Urinary bladder (tissue), 4 donors: ENCODE results near the gene ASAP2. TPM values are rescaled to one million over a fixed set of nuclear protein-coding genes. Genes with fewer than 3 reads are reported as not detected.

ENCODE experiments used
- DNase-seq: peaks from one replicate; pipeline ENCODE4 v3.0.0-alpha.2; 2015; ENCODE audit errors: extremely low spot score
- H3K27ac ChIP-seq: one replicate; pipeline ENCODE4 v1.5.1; 2013; ENCODE audit warnings: low read depth, mild to moderate bottlenecking, moderate library complexity
- H3K36me3 ChIP-seq: one replicate; pipeline ENCODE4 v1.6.1; 2013; ENCODE audit warnings: mild to moderate bottlenecking, moderate library complexity; ENCODE audit not compliant: insufficient read depth
- H3K4me1 ChIP-seq: one replicate; pipeline ENCODE4 v1.6.1; 2013; ENCODE audit warnings: mild to moderate bottlenecking, moderate library complexity; ENCODE audit not compliant: insufficient read depth
- H3K4me3 ChIP-seq: one replicate; pipeline ENCODE4 v1.5.1; 2013; ENCODE audit warnings: low read depth, low read length
- WGBS: extraction: QIAGEN DNeasy Blood & Tissue Kit; methylation state at CpG from one replicate; pipeline ENCODE4 v1.1.7; 2013; 5-methylcytosine and 5-hydroxymethylcytosine counted together
- polyA plus RNA-seq: library from polyadenylated mRNA; stranded (reverse); fragments of 200-250 nt; gene quantifications from one replicate; pipeline ENCODE4 v1.2.3, GENCODE V29; 2013
- total RNA-seq: library from RNA; depleted of rRNA; stranded (reverse); fragments of >200 nt; gene quantifications from one replicate; pipeline ENCODE4 v1.2.3, GENCODE V29; 2014
- donor health status: healthy with polysubstance abuse.
- donor health status: healthy.

Gene ASAP2
- total and polyA plus RNA-seq, 2 donors = 10.2 to 34.8 TPM

GRCh38 chr2:9328931-9329330 is 122.3 kb downstream of the ASAP2 start:
- Histone ChIP-seq H3K4me1 (no peaks in the 10 kb centered on the region), H3K4me3 (no peak overlapping the region), H3K36me3 (no peaks in the 10 kb centered on the region), H3K27ac (no peak overlapping the region)
- no peak for DNase-seq
- WGBS = 90% methylated on average over 5 of the region's 5 CpGs

GRCh38 chr2:9329497-9329896 is 122.9 kb downstream of the ASAP2 start:
- H3K4me3 ChIP-seq = no peak overlapping the region
- 88% methylated on average over 5 of the region's 5 CpGs for WGBS

GRCh38 chr2:9330612-9331270 is 124.1 kb downstream of the ASAP2 start:
- H3K36me3 ChIP-seq = no peaks in the 10 kb centered on the region
- H3K27ac ChIP-seq = no peak overlapping the region
- no peak for DNase-seq
- H3K4me3 ChIP-seq = no peak overlapping the region
- no peaks in the 10 kb centered on the region for H3K4me1 ChIP-seq
- WGBS = 81% methylated on average over 19 of the region's 19 CpGs

More at GRCh38 chr2:9329497-9329896, 122.9 kb downstream of the ASAP2 start:
- Histone ChIP-seq H3K4me1 (no peaks in the 10 kb centered on the region), H3K36me3 (no peaks in the 10 kb centered on the region), H3K27ac (no peak overlapping the region)
- no peak for DNase-seq

- no peak overlapping the region for H3K27ac ChIP-seq
- no peak overlapping the region for H3K4me3 ChIP-seq
- 56% methylated on average over 7 of the region's 7 CpGs for WGBS
- no peaks in the 10 kb centered on the region for H3K36me3 ChIP-seq
- no peak for DNase-seq
- no peaks in the 10 kb centered on the region for H3K4me1 ChIP-seq
Observed at GRCh38 chr2:9331704-9332103, 125.1 kb downstream of the ASAP2 start.

- Histone ChIP-seq H3K4me3 (no peak overlapping the region), H3K4me1 (peaks cover under 1% of the 10 kb centered on the region), H3K27ac (no peak overlapping the region), H3K36me3 (no peaks in the 10 kb centered on the region)
- no peak for DNase-seq
- 89% methylated on average over 13 of the region's 13 CpGs for WGBS
Observed at GRCh38 chr2:9332136-9332852, 125.7 kb downstream of the ASAP2 start.

- no peak for DNase-seq
- WGBS = 91% methylated on average over 6 of the region's 6 CpGs
- Histone ChIP-seq H3K4me1 (peaks cover 2% of the 10 kb centered on the region), H3K4me3 (no peak overlapping the region), H3K27ac (no peak overlapping the region), H3K36me3 (no peaks in the 10 kb centered on the region)
Observed at GRCh38 chr2:9332853-9333245, 126.2 kb downstream of the ASAP2 start.

GRCh38 chr2:9333591-9334171 is 127.1 kb downstream of the ASAP2 start:
- peak; percentile 65 for DNase-seq
- H3K4me1 ChIP-seq = peaks cover 2% of the 10 kb centered on the region
- WGBS = 59% methylated on average over 7 of the region's 7 CpGs

GRCh38 chr2:9334761-9335160 is 128.1 kb downstream of the ASAP2 start:
- H3K36me3 ChIP-seq = no peaks in the 10 kb centered on the region
- no peak overlapping the region for H3K4me3 ChIP-seq
- WGBS = 91% methylated on average over 14 of the region's 14 CpGs

More at GRCh38 chr2:9333591-9334171, 127.1 kb downstream of the ASAP2 start:
- H3K4me3 ChIP-seq = no peak overlapping the region
- no peak overlapping the region for H3K27ac ChIP-seq
- no peaks in the 10 kb centered on the region for H3K36me3 ChIP-seq

GRCh38 chr2:9335322-9335832 is 128.8 kb downstream of the ASAP2 start:
- Histone ChIP-seq H3K27ac (no peak overlapping the region), H3K4me3 (no peak overlapping the region), H3K36me3 (no peaks in the 10 kb centered on the region), H3K4me1 (peaks cover 2% of the 10 kb centered on the region)
- 91% methylated on average over 6 of the region's 6 CpGs for WGBS
- DNase-seq = no peak

More at GRCh38 chr2:9334761-9335160, 128.1 kb downstream of the ASAP2 start:
- no peak for DNase-seq
- H3K27ac ChIP-seq = no peak overlapping the region
- H3K4me1 ChIP-seq = peaks cover 2% of the 10 kb centered on the region

GRCh38 chr2:9336241-9336575 is 129.6 kb downstream of the ASAP2 start:
- Histone ChIP-seq H3K27ac (no peak overlapping the region), H3K4me3 (no peak overlapping the region), H3K4me1 (peaks cover 2% of the 10 kb centered on the region), H3K36me3 (no peaks in the 10 kb centered on the region)
- no peak for DNase-seq
- WGBS = 75% methylated on average over 2 of the region's 2 CpGs

GRCh38 chr2:9336576-9337314 is 130.1 kb downstream of the ASAP2 start:
- H3K36me3 ChIP-seq = no peaks in the 10 kb centered on the region
- DNase-seq = peak; percentile 92
- 51% methylated on average over 14 of the region's 14 CpGs for WGBS
- no peak overlapping the region for H3K27ac ChIP-seq
- H3K4me3 ChIP-seq = no peak overlapping the region
- peaks cover 2% of the 10 kb centered on the region for H3K4me1 ChIP-seq

GRCh38 chr2:9337901-9338300 is 131.3 kb downstream of the ASAP2 start:
- 96% methylated on average over 8 of the region's 8 CpGs for WGBS
- no peaks in the 10 kb centered on the region for H3K36me3 ChIP-seq
- H3K4me1 ChIP-seq = peaks cover 2% of the 10 kb centered on the region
- no peak overlapping the region for H3K4me3 ChIP-seq
- DNase-seq = no peak
- H3K27ac ChIP-seq = no peak overlapping the region

- no peaks in the 10 kb centered on the region for H3K36me3 ChIP-seq
- H3K4me3 ChIP-seq = no peak overlapping the region
- 96% methylated on average over 12 of the region's 12 CpGs for WGBS
- DNase-seq = no peak
- H3K27ac ChIP-seq = no peak overlapping the region
- peaks cover 2% of the 10 kb centered on the region for H3K4me1 ChIP-seq
Observed at GRCh38 chr2:9341337-9341887, 134.8 kb downstream of the ASAP2 start.
